ENCODE measurements around the gene STX2.
"Not testable (repeated sequence)": the region's sequence is repeated elsewhere in the genome, so short reads cannot be mapped to it uniquely, and the experiment has no call there.

STX2 gene

DNA sequence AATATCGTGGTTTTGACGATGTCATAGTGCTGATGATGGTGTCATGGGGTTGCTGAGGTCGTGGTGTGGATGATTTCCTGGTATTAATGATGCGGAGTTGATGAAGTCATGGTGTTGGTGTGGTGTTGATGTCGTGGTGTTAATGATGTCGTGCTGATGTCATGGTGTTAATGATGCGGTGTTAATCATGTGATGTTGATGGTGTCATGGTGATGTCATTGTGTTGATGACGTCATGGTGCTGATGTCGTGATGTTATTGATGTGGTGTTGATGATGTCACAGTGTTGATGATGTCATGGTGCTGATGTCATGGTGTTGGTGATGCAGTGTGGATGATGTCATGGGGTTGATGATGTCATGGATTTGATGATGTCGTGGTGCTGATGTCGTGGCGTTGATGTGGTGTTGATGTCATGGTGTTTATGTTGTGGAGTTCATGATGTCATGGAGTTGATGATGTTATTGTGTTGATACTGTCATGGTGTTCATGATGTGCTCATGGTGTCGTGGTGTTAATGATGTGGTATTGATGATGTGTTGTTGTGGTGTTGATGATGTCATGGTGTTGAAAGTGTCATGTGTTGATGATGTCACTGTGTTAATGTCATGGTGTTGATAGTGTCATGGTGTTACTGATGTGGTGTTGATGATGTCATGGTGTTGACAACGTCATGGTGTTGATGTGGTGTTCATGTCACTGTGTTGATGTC lies 74.4 kb downstream of the STX2 start:
- DNase-seq (ENCODE audit: low spot score): peak; percentile 48

- DNase-seq (ENCODE audit: low spot score): no peak
Observed at GRCh38 chr12:130764073-130764472, 75.0 kb downstream of the STX2 start.

- DNase-seq (ENCODE audit: low spot score): no peak
Observed at GRCh38 chr12:130762319-130762675, 76.8 kb downstream of the STX2 start.

- peak; percentile 60 for DNase-seq (ENCODE audit: low spot score)
Observed at GRCh38 chr12:130761537-130762318, 77.3 kb downstream of the STX2 start.

GRCh38 chr12:130754234-130754901 lies 84.7 kb downstream of the STX2 start:
- DNase-seq (ENCODE audit: low spot score): no peak

GRCh38 chr12:130752692-130753230 lies 86.3 kb downstream of the STX2 start:
- no peak for DNase-seq (ENCODE audit: low spot score)

- not testable (repeated sequence) for DNase-seq (ENCODE audit: low spot score)
Observed at GRCh38 chr12:130752037-130752436, 87.0 kb downstream of the STX2 start.

DNA sequence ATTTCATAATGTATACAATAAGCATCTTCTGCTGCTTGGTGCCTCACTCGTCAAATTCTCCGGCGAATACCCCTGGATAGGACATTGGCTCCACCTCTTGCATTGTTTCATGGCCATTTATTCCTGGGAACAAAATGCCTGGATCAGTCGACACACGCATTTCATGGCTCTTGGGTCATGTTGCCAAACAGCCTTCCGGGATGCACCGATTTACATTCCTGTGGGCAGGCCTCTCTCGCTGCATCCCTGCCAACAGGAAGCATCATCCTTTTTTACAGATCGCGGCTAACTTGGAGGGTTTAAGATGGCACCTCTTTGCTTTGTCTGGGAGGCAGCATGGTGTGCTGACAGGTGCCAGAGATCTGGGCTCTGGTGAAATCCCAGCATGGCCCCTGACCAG lies 90.3 kb downstream of the STX2 start:
- DNase-seq (ENCODE audit: low spot score): no peak

GRCh38 chr12:130747867-130748740 lies 90.9 kb downstream of the STX2 start:
- DNase-seq (ENCODE audit: low spot score): peak; percentile 51

DNA sequence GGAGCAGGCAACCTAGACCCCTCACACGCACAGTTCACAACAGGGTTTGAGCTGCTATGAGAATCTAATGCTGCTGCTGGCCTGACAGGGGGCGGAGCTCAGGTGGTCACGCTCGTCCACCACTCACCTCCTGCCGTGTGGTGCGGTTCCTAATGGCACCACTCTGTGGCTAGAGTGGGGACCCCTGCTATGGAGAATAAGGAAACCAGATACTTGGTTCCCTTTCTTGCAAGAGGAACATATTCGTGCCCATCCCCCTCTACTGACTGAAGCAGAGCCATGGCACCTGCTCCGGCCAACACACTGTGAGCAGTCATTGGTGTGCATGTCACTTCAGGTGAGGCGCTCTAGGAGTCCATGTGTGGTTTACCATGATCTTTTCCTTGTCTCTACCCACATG lies 92.5 kb downstream of the STX2 start:
- no peak for DNase-seq (ENCODE audit: low spot score)

DNA sequence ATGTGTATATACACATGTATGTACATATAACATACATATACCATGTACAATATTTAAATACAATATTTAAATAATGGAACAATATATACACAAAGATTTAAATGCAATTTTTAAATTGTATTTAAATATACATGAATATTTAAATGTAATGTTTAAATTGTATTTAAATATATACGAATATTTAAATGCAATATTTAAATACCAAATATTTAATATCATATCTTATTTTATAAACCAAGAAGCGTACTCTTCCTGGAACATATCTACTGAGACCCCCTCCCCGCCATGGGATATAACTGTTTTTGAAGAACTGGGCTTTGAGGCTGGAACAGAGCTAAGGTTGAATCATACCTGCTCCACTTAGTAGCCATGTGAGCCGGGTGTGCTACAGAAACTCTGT lies 93.1 kb downstream of the STX2 start:
- DNase-seq (ENCODE audit: low spot score): no peak

GRCh38 chr12:130744274-130744673 lies 94.8 kb downstream of the STX2 start:
- DNase-seq (ENCODE audit: low spot score): no peak

GRCh38 chr12:130743606-130744005 lies 95.4 kb downstream of the STX2 start:
- no peak for DNase-seq (ENCODE audit: low spot score)

- no peak for DNase-seq (ENCODE audit: low spot score)
Observed at GRCh38 chr12:130743176-130743575, 95.9 kb downstream of the STX2 start.

DNA sequence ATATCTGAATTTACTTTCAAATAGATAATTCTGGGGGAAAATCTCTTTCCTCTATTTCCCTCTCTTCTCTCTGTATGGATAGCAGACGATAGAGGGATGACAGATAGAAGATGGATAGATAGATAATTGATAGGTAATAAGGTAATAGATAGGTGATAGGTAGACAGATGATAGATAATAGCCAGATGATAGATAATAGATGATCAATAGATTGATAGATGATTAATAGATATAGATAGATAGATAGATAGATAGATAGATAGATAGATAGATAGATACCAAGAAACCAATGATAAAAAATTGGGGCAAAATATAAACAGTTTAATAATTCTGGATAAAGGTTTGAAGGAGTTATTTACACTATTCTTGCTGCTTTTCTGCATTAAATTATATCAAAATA lies 96.3 kb downstream of the STX2 start:
- no peak for DNase-seq (ENCODE audit: low spot score)

DNA sequence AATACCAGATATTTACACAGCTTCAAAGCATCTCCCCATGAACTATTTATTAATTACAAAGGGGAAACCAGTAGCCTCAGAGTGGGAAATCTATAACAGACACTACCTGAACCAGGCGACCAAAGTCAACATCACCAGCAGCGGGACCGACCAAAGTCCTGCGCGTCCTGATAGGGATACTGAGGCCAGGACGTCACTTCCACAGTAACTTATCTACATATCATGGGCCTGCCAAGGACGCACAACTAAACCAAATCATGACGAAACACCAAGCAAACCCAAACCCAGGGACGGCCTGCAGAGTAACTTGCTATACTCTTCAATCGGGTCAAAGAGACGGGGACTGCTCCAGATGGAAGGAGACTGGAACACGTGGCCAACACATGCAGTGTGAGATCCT lies 96.9 kb downstream of the STX2 start:
- no peak for DNase-seq (ENCODE audit: low spot score)
